H1 (cell line): ENCODE measurements around the gene ASB13. TPM values are rescaled to one million over a fixed set of nuclear protein-coding genes. Genes with fewer than 3 reads are reported as not detected.

Source experiments
- CTCF ChIA-PET: fragments of 300-600 bp; sonication (Branson Sonifier 250); formaldehyde crosslinking; loops from one replicate; lab custom pipeline; 2021; ENCODE audit not compliant: partially characterized antibody; lab: Charles Lee
- POLR2A ChIA-PET: fragments of 300-600 bp; sonication (Branson Sonifier 250); formaldehyde crosslinking; loops from one replicate; lab custom pipeline; 2021; ENCODE audit warnings: inconsistent platforms; ENCODE audit not compliant: partially characterized antibody; lab: Charles Lee
- DNase-seq, 2 experiments: peaks; one replicate each; pipeline versions ENCODE4 v3.0.0 to v3.0.0-alpha.2; 2010 to 2022; ENCODE audit warnings: low spot score in 2 of 2, low read depth in 1 of 2, mixed read lengths in 1 of 2
- FAIRE-seq: peaks from 2 replicates; lab custom pipeline; 2011; peaks lifted over from hg19 to GRCh38; lab: Jason Lieb, UNC
- H2AFZ ChIP-seq: 2 replicates; pipeline ENCODE4 v1.8.1; 2012; ENCODE audit warnings: low read length, inconsistent platforms
- H2AK5ac ChIP-seq: 2 replicates; pipeline ENCODE4 v1.6.1; 2013; ENCODE audit warnings: low read depth, low read length
- H2BK120ac ChIP-seq: replicated peaks from 2 replicates; pipeline ENCODE3; 2013; ENCODE audit warnings: low read depth, low read length, inconsistent platforms
- H2BK12ac ChIP-seq: 2 replicates; pipeline ENCODE4 v1.6.1; 2013; ENCODE audit warnings: low read depth, low read length
- H2BK15ac ChIP-seq: 2 replicates; pipeline ENCODE4 v1.6.1; 2013; ENCODE audit warnings: low read length
- H2BK20ac ChIP-seq: 2 replicates; pipeline ENCODE4 v1.6.1; 2013; ENCODE audit warnings: low read length
- H2BK5ac ChIP-seq: 2 replicates; pipeline ENCODE4 v1.6.1; 2013; ENCODE audit warnings: low read depth, low read length
- H3K14ac ChIP-seq: 2 replicates; pipeline ENCODE4 v1.6.1; 2013; ENCODE audit warnings: inconsistent platforms; ENCODE audit not compliant: insufficient read length
- H3K18ac ChIP-seq: 2 replicates; pipeline ENCODE4 v1.6.1; 2013; ENCODE audit warnings: low read length; ENCODE audit errors: extremely low read depth
- H3K23ac ChIP-seq: 2 replicates; pipeline ENCODE4 v1.6.1; 2013; ENCODE audit warnings: inconsistent platforms; ENCODE audit not compliant: insufficient read length
- H3K23me2 ChIP-seq: 2 replicates; pipeline ENCODE4 v1.6.1; 2013; ENCODE audit warnings: low read depth, low read length
- H3K27ac ChIP-seq: 2 replicates; pipeline ENCODE4 v1.6.1; 2011; ENCODE audit warnings: low read depth, low read length, inconsistent platforms
- H3K27me3 ChIP-seq, 4 experiments: replicated peaks in 1 of 4; 1 replicate in 1 of 4; 2 replicates in 3 of 4; pipeline versions ENCODE4 v1.6.1 to v1.8.1; 2011 to 2013; ENCODE audit warnings: low read length in 3 of 4, mild to moderate bottlenecking in 3 of 4, inconsistent platforms in 2 of 4, mixed read lengths in 2 of 4, moderate library complexity in 1 of 4; ENCODE audit not compliant: control insufficient read depth in 3 of 4, insufficient read depth in 3 of 4; ENCODE audit errors: extremely low read depth in 1 of 4
- H3K36me3 ChIP-seq, 4 experiments: 2 replicates each; pipeline versions ENCODE4 v1.6.1 to v1.8.1; 2011 to 2013; ENCODE audit warnings: mild to moderate bottlenecking in 4 of 4, low read length in 3 of 4, moderate library complexity in 2 of 4, control low read depth in 1 of 4, inconsistent platforms in 1 of 4; ENCODE audit not compliant: insufficient read depth in 4 of 4, control insufficient read depth in 2 of 4
- H3K4ac ChIP-seq: replicated peaks from 2 replicates; pipeline ENCODE3; 2013; ENCODE audit warnings: low read length, low read depth, mixed read lengths, inconsistent platforms; ENCODE audit not compliant: insufficient read length
- H3K4me1 ChIP-seq, 4 experiments: replicated peaks in 1 of 4; 1 replicate in 1 of 4; 2 replicates in 3 of 4; pipeline versions ENCODE4 v1.6.1 to v1.8.1; 2011 to 2013; ENCODE audit warnings: low read length in 3 of 4, inconsistent platforms in 2 of 4, mixed read lengths in 1 of 4; ENCODE audit not compliant: insufficient read depth in 4 of 4, control insufficient read depth in 3 of 4
- H3K4me2 ChIP-seq, 2 experiments: 2 replicates each; pipeline versions ENCODE4 v1.6.1 to v1.8.1; 2011 to 2013; ENCODE audit warnings: low read depth in 2 of 2, low read length in 2 of 2, control low read depth in 1 of 2, inconsistent platforms in 1 of 2, mild to moderate bottlenecking in 1 of 2; ENCODE audit not compliant: insufficient read depth in 1 of 2
- H3K4me3 ChIP-seq, 4 experiments: fragments of 200-600, 300-600 bp in 1 of 4; sonication (generic), shearing (Covaris generic), sonication (Bioruptor Twin) in 1 of 4; 2 replicates each; pipeline versions ENCODE4 v1.5.1 to v1.8.1; 2011 to 2016; ENCODE audit warnings: low read length in 4 of 4, low read depth in 3 of 4, control low read depth in 2 of 4, inconsistent platforms in 2 of 4, mild to moderate bottlenecking in 2 of 4, mixed read lengths in 1 of 4, moderate library complexity in 1 of 4; ENCODE audit not compliant: insufficient read depth in 2 of 4; ENCODE audit errors: extremely low read depth in 1 of 4
- H3K56ac ChIP-seq: replicated peaks from 2 replicates; pipeline ENCODE3; 2013; ENCODE audit warnings: low read depth, mild to moderate bottlenecking, mixed read lengths, low read length, inconsistent platforms; ENCODE audit not compliant: insufficient read length
- H3K79me1 ChIP-seq: 2 replicates; pipeline ENCODE4 v1.6.1; 2013; ENCODE audit warnings: low read depth, low read length, control low read depth
- H3K79me2 ChIP-seq, 2 experiments: 2 replicates each; pipeline versions ENCODE4 v1.6.1 to v1.8.1; 2012 to 2013; ENCODE audit warnings: low read length in 2 of 2, mild to moderate bottlenecking in 2 of 2, inconsistent platforms in 1 of 2; ENCODE audit not compliant: insufficient read depth in 2 of 2, control insufficient read depth in 1 of 2
- H3K9ac ChIP-seq, 4 experiments: replicated peaks in 1 of 4; 1 replicate in 1 of 4; 2 replicates in 3 of 4; pipeline versions ENCODE4 v1.6.1 to v1.8.1; 2011 to 2013; ENCODE audit warnings: low read depth in 3 of 4, low read length in 3 of 4, control low read depth in 2 of 4, mild to moderate bottlenecking in 2 of 4, moderate library complexity in 2 of 4, inconsistent platforms in 1 of 4; ENCODE audit errors: extremely low read depth in 1 of 4
- H3K9me3 ChIP-seq, 2 experiments: 2 replicates each; pipeline versions ENCODE4 v1.6.1 to v1.8.1; 2012 to 2013; ENCODE audit warnings: mild to moderate bottlenecking in 2 of 2, moderate library complexity in 2 of 2, control low read depth in 1 of 2, inconsistent platforms in 1 of 2, low read depth in 1 of 2, low read length in 1 of 2, mixed read lengths in 1 of 2; ENCODE audit not compliant: insufficient read depth in 2 of 2
- H4K20me1 ChIP-seq, 2 experiments: replicated peaks in 1 of 2; 2 replicates each; pipeline versions ENCODE3 to v1.8.1; 2011 to 2013; ENCODE audit warnings: inconsistent platforms in 2 of 2, low read length in 2 of 2, mild to moderate bottlenecking in 1 of 2; ENCODE audit not compliant: insufficient read depth in 2 of 2, control insufficient read depth in 1 of 2
- H4K5ac ChIP-seq: 2 replicates; pipeline ENCODE4 v1.6.1; 2013; ENCODE audit warnings: low read length, low read depth, mixed read lengths, inconsistent platforms; ENCODE audit not compliant: insufficient read length
- H4K8ac ChIP-seq: 2 replicates; pipeline ENCODE4 v1.8.0; 2013; ENCODE audit warnings: mild to moderate bottlenecking, moderate library complexity, low read length, inconsistent platforms; ENCODE audit not compliant: insufficient read depth; ENCODE audit errors: extremely low read depth
- H4K91ac ChIP-seq: replicated peaks from 2 replicates; pipeline ENCODE3; 2013; ENCODE audit warnings: low read length, mixed read lengths, inconsistent platforms; ENCODE audit not compliant: insufficient read length
- ASH2L ChIP-seq: fragments of 200-600, 300-600 bp; sonication (generic); IDR thresholded peaks from one replicate; pipeline ENCODE4 v1.7.1; 2017; ENCODE audit warnings: low read length
- RAD21 ChIP-seq, 2 experiments: IDR thresholded peaks in 1 of 2; conservative IDR thresholded peaks in 1 of 2; 2 replicates each; pipeline ENCODE4 v1.6.1; 2011; ENCODE audit warnings: low read depth in 2 of 2, low read length in 2 of 2, improper control_type of control experiment in 1 of 2, inconsistent platforms in 1 of 2, mild to moderate bottlenecking in 1 of 2, moderate library complexity in 1 of 2
- SIX5 ChIP-seq: IDR thresholded peaks from 2 replicates; pipeline ENCODE4 v1.6.1; 2011; ENCODE audit warnings: mild to moderate bottlenecking, low read depth, low read length
- WGBS, 2 experiments: shearing (Covaris generic) in 1 of 2; methylation state at CpG; one replicate each; pipeline versions ENCODE4 v1.1.6 to v1.1.7; 2013 to 2015; ENCODE audit warnings: low lambda C conversion rate in 2 of 2, mixed read lengths in 2 of 2, inconsistent platforms in 1 of 2, low coverage in 1 of 2, missing lambda C conversion rate in 1 of 2; ENCODE audit not compliant: insufficient replicate concordance in 2 of 2, insufficient coverage in 1 of 2, insufficient read length in 1 of 2; ENCODE audit errors: extremely low coverage in 1 of 2, missing lambda C conversion rate in 1 of 2; 5-methylcytosine and 5-hydroxymethylcytosine counted together
- polyA plus RNA-seq, 7 experiments: library from polyadenylated mRNA; depleted of rRNA in 3 of 7; stranded (reverse) in 5 of 7; unstranded in 2 of 7; fragments of >200 nt in 5 of 7; fragments of 200-250 nt in 2 of 7; gene quantifications; 1 replicate in 5 of 7; 2 replicates in 1 of 7; 4 replicates in 1 of 7; pipeline versions ENCODE4 v1.2.1 to v1.2.3, GENCODE V29; 2011 to 2013; ENCODE audit warnings: missing spikeins in 2 of 7, mixed read lengths in 2 of 7
- total RNA-seq: library from RNA; stranded (reverse); fragmentation: NEBNext Ultra II Directional; extraction: Animal tissue kit (Norgen Biotek cat#: 25700); gene quantifications from 2 replicates; pipeline ENCODE4 v1.2.1, GENCODE V29; 2021
- TF ChIP-seq, protein P1 (sequence below), 3 experiments: IDR thresholded peaks; 1 replicate in 2 of 3; 2 replicates in 1 of 3; pipeline versions ENCODE4 v1.5.1 to v1.6.1; 2011; ENCODE audit warnings: low read length in 3 of 3, mild to moderate bottlenecking in 3 of 3, inconsistent platforms in 2 of 3, low read depth in 1 of 3, moderate library complexity in 1 of 3; ENCODE audit not compliant: insufficient read depth in 1 of 3; ENCODE audit errors: control extremely low read depth in 1 of 3

The ASB13 gene
- total and polyA plus RNA-seq, 2 of the 8 experiments (the other 6 are each of a cell fraction or from before 2014, with no cell fraction given): 12.3 to 20.2 TPM

DNA sequence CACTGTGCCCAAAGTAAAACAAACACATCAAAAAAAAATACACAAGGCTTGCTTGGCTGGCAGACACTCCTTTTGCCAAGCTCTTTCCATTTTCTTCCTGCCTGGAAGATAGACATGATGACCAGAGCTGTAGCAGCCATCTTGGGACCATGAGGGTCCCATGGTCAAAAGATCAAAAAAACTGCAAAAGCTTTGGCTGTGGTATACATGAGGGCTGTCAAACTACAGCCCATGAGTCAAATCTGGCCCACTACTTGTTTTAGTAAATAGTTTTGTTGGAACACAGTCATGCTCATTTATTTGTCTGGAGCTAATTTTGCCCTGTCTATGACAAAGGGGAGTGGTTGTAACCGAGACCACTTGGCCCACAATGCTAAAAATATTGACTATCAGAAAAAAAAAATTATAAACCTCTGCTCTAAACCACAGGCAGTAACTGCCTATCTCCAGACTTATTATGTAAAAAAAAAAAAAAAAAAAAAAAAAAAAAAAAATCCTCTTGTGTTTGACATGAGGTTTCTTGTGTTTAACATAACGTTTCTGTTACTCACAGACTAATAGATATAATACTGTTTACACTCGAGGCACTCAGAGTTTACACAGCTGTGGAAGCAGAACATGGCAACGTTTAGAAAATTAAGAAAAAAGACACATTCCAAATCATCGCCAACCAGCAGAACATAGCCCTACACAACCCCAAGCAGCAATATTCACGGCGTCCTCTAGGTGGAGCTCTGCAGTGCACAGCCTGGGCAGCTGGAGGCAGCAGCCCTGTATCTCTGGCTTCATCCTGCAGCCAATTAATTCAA lies 36.9 kb downstream of the ASB13 start:
- Histone ChIP-seq H3K4me1 (peaks cover 0 to 5% (median 0%) of the 10 kb centered on the region in 4 experiments; a peak in 2 of 7 replicates), H3K56ac (no peak overlapping the region), H4K8ac (no peak overlapping the region), H3K9me3 (no peaks in the 10 kb centered on the region), H3K27me3 (no peaks in the 10 kb centered on the region), H3K14ac (no peak overlapping the region), H2AK5ac (no peak overlapping the region), H3K23me2 (no peaks in the 10 kb centered on the region), H4K5ac (no peak overlapping the region), H3K9ac (no peak overlapping the region), H3K36me3 (no peaks in the 10 kb centered on the region), H3K23ac (no peak overlapping the region), H3K4me2 (no peak overlapping the region), H2BK120ac (no peak overlapping the region), H2AFZ (no peak overlapping the region), H3K79me2 (no peaks in the 10 kb centered on the region), H3K18ac (no peak overlapping the region), H3K4me3 (no peak overlapping the region), H2BK15ac (no peak overlapping the region), H2BK5ac (no peak overlapping the region), H4K91ac (no peak overlapping the region), H3K27ac (no peak overlapping the region), H2BK20ac (no peak overlapping the region), H3K79me1 (no peaks in the 10 kb centered on the region), H4K20me1 (no peaks in the 10 kb centered on the region), H2BK12ac (no peak overlapping the region), H3K4ac (no peak overlapping the region)
- ChIA-PET POLR2A (interaction anchor here (0.7 to 2.8 kb wide), 2 partner anchors 183 to 231 kb away, joined by 4 to 7 read pairs; no protein-coding TSS in a partner anchor), CTCF (interaction anchor here (0.6 to 14.0 kb wide), 50 partner anchors 10 to 895 kb away, joined by 3 to 200 read pairs (median 4); partner anchors contain the start of genes AKR1E2, CALML3 and CALML5)
- FAIRE-seq: peak; percentile 85
- DNase-seq: peak; percentile 33 to 95
- WGBS, 2 experiments: 27% methylated on average over 7 of the region's 7 CpGs; no CpG with 5 or more reads in 1 of the 2 experiments
- TF ChIP-seq ASH2L (no peak), SIX5 (no peak), RAD21 (IDR thresholded peaks at IDR 0.05 in 1 of 2, conservative IDR thresholded peaks at IDR 0.05 in 1 of 2; ENCODE audit: low read depth in 2 of 2, low read length in 2 of 2) (peak; percentile 57 to 78)
- TF ChIP-seq, protein P1, sequence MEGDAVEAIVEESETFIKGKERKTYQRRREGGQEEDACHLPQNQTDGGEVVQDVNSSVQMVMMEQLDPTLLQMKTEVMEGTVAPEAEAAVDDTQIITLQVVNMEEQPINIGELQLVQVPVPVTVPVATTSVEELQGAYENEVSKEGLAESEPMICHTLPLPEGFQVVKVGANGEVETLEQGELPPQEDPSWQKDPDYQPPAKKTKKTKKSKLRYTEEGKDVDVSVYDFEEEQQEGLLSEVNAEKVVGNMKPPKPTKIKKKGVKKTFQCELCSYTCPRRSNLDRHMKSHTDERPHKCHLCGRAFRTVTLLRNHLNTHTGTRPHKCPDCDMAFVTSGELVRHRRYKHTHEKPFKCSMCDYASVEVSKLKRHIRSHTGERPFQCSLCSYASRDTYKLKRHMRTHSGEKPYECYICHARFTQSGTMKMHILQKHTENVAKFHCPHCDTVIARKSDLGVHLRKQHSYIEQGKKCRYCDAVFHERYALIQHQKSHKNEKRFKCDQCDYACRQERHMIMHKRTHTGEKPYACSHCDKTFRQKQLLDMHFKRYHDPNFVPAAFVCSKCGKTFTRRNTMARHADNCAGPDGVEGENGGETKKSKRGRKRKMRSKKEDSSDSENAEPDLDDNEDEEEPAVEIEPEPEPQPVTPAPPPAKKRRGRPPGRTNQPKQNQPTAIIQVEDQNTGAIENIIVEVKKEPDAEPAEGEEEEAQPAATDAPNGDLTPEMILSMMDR (IDR thresholded peaks at IDR 0.05; ENCODE audit: control extremely low read depth in 1 of 3, insufficient read depth in 1 of 3, low read depth in 1 of 3, low read length in 3 of 3): peak; percentile 85 to 99 (median 94)
